CD4-positive, alpha-beta T cell treated with Interleukin-17A for 1 hour (primary cell): ENCODE measurements around the gene C13orf42.

Source experiments
- DNase-seq: peaks from one replicate; pipeline ENCODE4 v3.0.0-alpha.2; 2020

Gene C13orf42

GRCh38 chr13:51111174-51111573, at the start of gene C13orf42:
C13orf42 (minus strand) TSS chr13:51111274; CDS start chr13:51111209, 65 bp downstream.
- DNase-seq = no peak

- DNase-seq = no peak
These were observed 47.9 kb upstream of the C13orf42 start for GRCh38 chr13:51158880-51159518.

GRCh38 chr13:51158365-51158764, 47.3 kb upstream of the C13orf42 start:
- DNase-seq = no peak

- no peak for DNase-seq
These were observed 45.6 kb upstream of the C13orf42 start for GRCh38 chr13:51156648-51157047.

- no peak for DNase-seq
These were observed 44.9 kb upstream of the C13orf42 start for GRCh38 chr13:51155776-51156515.

- no peak for DNase-seq
These were observed 44.1 kb upstream of the C13orf42 start for GRCh38 chr13:51155161-51155560.

- no peak for DNase-seq
These were observed 43.0 kb upstream of the C13orf42 start for GRCh38 chr13:51154029-51154555.

- no peak for DNase-seq
These were observed 42.5 kb upstream of the C13orf42 start for GRCh38 chr13:51153527-51153926.

- DNase-seq = no peak
These were observed 41.6 kb upstream of the C13orf42 start for GRCh38 chr13:51152701-51153100.

GRCh38 chr13:51151463-51151862, 40.4 kb upstream of the C13orf42 start:
- DNase-seq = no peak

GRCh38 chr13:51148952-51149573, 38.0 kb upstream of the C13orf42 start:
- DNase-seq = no peak

GRCh38 chr13:51148223-51148951, 37.3 kb upstream of the C13orf42 start:
- no peak for DNase-seq

GRCh38 chr13:51147732-51148131, 36.7 kb upstream of the C13orf42 start:
- no peak for DNase-seq

GRCh38 chr13:51146667-51147066, 35.6 kb upstream of the C13orf42 start:
- no peak for DNase-seq

GRCh38 chr13:51137250-51137649, 26.2 kb upstream of the C13orf42 start:
- no peak for DNase-seq

GRCh38 chr13:51136276-51136980, 25.4 kb upstream of the C13orf42 start:
- no peak for DNase-seq

GRCh38 chr13:51134763-51135365, 23.8 kb upstream of the C13orf42 start:
- no peak for DNase-seq

GRCh38 chr13:51130348-51130747, 19.3 kb upstream of the C13orf42 start:
- DNase-seq = no peak

- peak; percentile 45 for DNase-seq
These were observed 14.6 kb upstream of the C13orf42 start for GRCh38 chr13:51125495-51126226.

- DNase-seq = peak; percentile 3
These were observed 11.9 kb upstream of the C13orf42 start for GRCh38 chr13:51122868-51123566.

- peak; percentile 17 for DNase-seq
These were observed 9.8 kb upstream of the C13orf42 start for GRCh38 chr13:51120873-51121272.
